Skin of body (tissue), 2 donors: ENCODE measurements around the gene OR5AR1. TPM values are rescaled to one million over a fixed set of nuclear protein-coding genes. Genes with fewer than 3 reads are reported as not detected.

Experiments
- small RNA-seq: library from RNA; depleted of rRNA; stranded (forward); fragments of <200 nt; gene quantifications from one replicate; pipeline ENCODE3, GENCODE V24; 2014; ENCODE audit warnings: low replicate concordance
- total RNA-seq: library from RNA; depleted of rRNA; stranded (reverse); fragments of >200 nt; gene quantifications from one replicate; pipeline ENCODE4 v1.2.3, GENCODE V29; 2014

The OR5AR1 gene
- total RNA-seq, 1 donor from 2014 or later = not detected

Small RNAs within 50 kb of the gene (small RNA-seq; reads per million reads assigned to genes)
- gene AP004245.1 = not detected

Other genes starting within 250 kb of the OR5AR1 start
- gene OR5M3, start 190.3 kb upstream of the OR5AR1 start, total RNA-seq = not detected
- not detected for gene OR5M8, start 172.3 kb upstream of the OR5AR1 start, total RNA-seq
- not detected for gene OR5M11, start 120.4 kb upstream of the OR5AR1 start, total RNA-seq
- not detected for gene OR5M10, start 86.0 kb upstream of the OR5AR1 start, total RNA-seq
- not detected for gene OR5M1, start 48.8 kb upstream of the OR5AR1 start, total RNA-seq
- gene OR5AP2, start 21.2 kb upstream of the OR5AR1 start, total RNA-seq = not detected
- not detected for gene OR9G1, start 35.4 kb downstream of the OR5AR1 start, total RNA-seq
- not detected for gene OR9G4, start 85.0 kb downstream of the OR5AR1 start, total RNA-seq